CD14-positive monocyte (primary cell): ENCODE measurements around the gene C1QC. TPM values are rescaled to one million over a fixed set of nuclear protein-coding genes. Genes with fewer than 3 reads are reported as not detected.

Experiments used
- DNase-seq, 3 donors: peaks; one replicate each; pipeline ENCODE4 v3.0.0-alpha.2; 2011 to 2022
- H2AFZ ChIP-seq: 2 replicates; pipeline ENCODE4 v1.6.0; 2012; ENCODE audit warnings: mild to moderate bottlenecking, low read depth, low read length, inconsistent platforms; ENCODE audit not compliant: insufficient read depth, poor library complexity, severe bottlenecking
- H3K27ac ChIP-seq, 2 donors: 1 replicate in 1 of 2; 2 replicates in 1 of 2; pipeline ENCODE4 v1.5.1; 2012 to 2013; ENCODE audit warnings: low read length in 2 of 2, control low read depth in 1 of 2, inconsistent platforms in 1 of 2, low read depth in 1 of 2, mild to moderate bottlenecking in 1 of 2
- H3K27me3 ChIP-seq, 2 donors: one replicate each; pipeline versions ENCODE4 v1.6.0 to v1.6.1; 2011 to 2013; ENCODE audit warnings: low read length in 2 of 2; ENCODE audit not compliant: control insufficient read depth in 2 of 2, insufficient read depth in 2 of 2
- H3K36me3 ChIP-seq, 2 donors: replicated peaks in 1 of 2; 1 replicate in 1 of 2; 2 replicates in 1 of 2; pipeline versions ENCODE4 v1.5.1 to v1.6.1; 2012 to 2013; ENCODE audit warnings: low read length in 2 of 2, control low read depth in 1 of 2, inconsistent platforms in 1 of 2, mild to moderate bottlenecking in 1 of 2; ENCODE audit not compliant: insufficient read depth in 2 of 2, control insufficient read depth in 1 of 2
- H3K4me1 ChIP-seq, 2 donors: 1 replicate in 1 of 2; 2 replicates in 1 of 2; pipeline versions ENCODE4 v1.5.1 to v1.6.1; 2012 to 2013; ENCODE audit warnings: low read length in 2 of 2, control low read depth in 1 of 2, inconsistent platforms in 1 of 2, mild to moderate bottlenecking in 1 of 2, moderate library complexity in 1 of 2; ENCODE audit not compliant: insufficient read depth in 2 of 2, control insufficient read depth in 1 of 2
- H3K4me2 ChIP-seq: replicated peaks from 2 replicates; pipeline ENCODE3; 2012; ENCODE audit warnings: low read length, moderate library complexity, mild to moderate bottlenecking; ENCODE audit not compliant: poor library complexity, severe bottlenecking; ENCODE audit errors: extremely low read depth
- H3K4me3 ChIP-seq, 3 experiments: fragments of 200-600 bp in 1 of 3; sonication (generic) in 1 of 3; replicated peaks in 1 of 3; 1 replicate in 2 of 3; 2 replicates in 1 of 3; pipeline ENCODE4 v1.5.1; 2011 to 2013; ENCODE audit warnings: low read length in 3 of 3, mild to moderate bottlenecking in 3 of 3, control low read depth in 2 of 3, low read depth in 2 of 3, inconsistent platforms in 1 of 3, moderate library complexity in 1 of 3
- H3K79me2 ChIP-seq: 2 replicates; pipeline ENCODE4 v1.6.0; 2012; ENCODE audit warnings: mild to moderate bottlenecking, control low read depth, inconsistent platforms, low read length, moderate library complexity; ENCODE audit not compliant: insufficient read depth
- H3K9ac ChIP-seq: 2 replicates; pipeline ENCODE4 v1.6.0; 2017; ENCODE audit warnings: low read length, mild to moderate bottlenecking; ENCODE audit not compliant: insufficient read depth, poor library complexity, severe bottlenecking
- H3K9me3 ChIP-seq, 2 donors: replicated peaks in 1 of 2; 1 replicate in 1 of 2; 2 replicates in 1 of 2; pipeline versions ENCODE4 v1.5.1 to v1.6.1; 2012 to 2013; ENCODE audit warnings: low read length in 2 of 2, control low read depth in 1 of 2; ENCODE audit not compliant: control insufficient read depth in 1 of 2, insufficient read depth in 1 of 2
- H4K20me1 ChIP-seq: 2 replicates; pipeline ENCODE4 v1.6.0; 2012; ENCODE audit warnings: mild to moderate bottlenecking, low read length, control low read depth, moderate library complexity; ENCODE audit not compliant: insufficient read depth
- H3K27ac Mint-ChIP-seq, 7 donors: one replicate each; pipeline ENCODE4 v1.8.0; 2020; ENCODE audit warnings: mild to moderate bottlenecking in 7 of 7, mixed read lengths in 7 of 7, moderate library complexity in 6 of 7, inconsistent platforms in 2 of 7
- H3K27me3 Mint-ChIP-seq, 3 donors: one replicate each; pipeline ENCODE4 v1.8.0; 2021 to 2022; ENCODE audit warnings: low read depth in 3 of 3, mild to moderate bottlenecking in 3 of 3, mixed read lengths in 3 of 3, moderate library complexity in 3 of 3, inconsistent platforms in 1 of 3
- H3K36me3 Mint-ChIP-seq, 2 donors: one replicate each; pipeline ENCODE4 v1.8.0; 2020; ENCODE audit warnings: mixed read lengths in 2 of 2, inconsistent platforms in 1 of 2, mild to moderate bottlenecking in 1 of 2
- H3K4me1 Mint-ChIP-seq: one replicate; pipeline ENCODE4 v1.8.0; 2020; ENCODE audit warnings: mild to moderate bottlenecking, mixed read lengths
- H3K4me3 Mint-ChIP-seq, 2 donors: one replicate each; pipeline ENCODE4 v1.8.0; 2020; ENCODE audit warnings: mild to moderate bottlenecking in 2 of 2, mixed read lengths in 2 of 2, moderate library complexity in 1 of 2
- H3K9me3 Mint-ChIP-seq, 7 donors: one replicate each; pipeline ENCODE4 v1.8.0; 2020 to 2022; ENCODE audit warnings: mixed read lengths in 7 of 7, mild to moderate bottlenecking in 6 of 7, moderate library complexity in 6 of 7, inconsistent platforms in 2 of 7
- CTCF ChIP-seq: fragments of 200-600 bp; IDR thresholded peaks from one replicate; pipeline ENCODE4 v1.8.0; 2022; ENCODE audit warnings: antibody characterized with exemption, mild to moderate bottlenecking
- WGBS: methylation state at CpG from one replicate; pipeline ENCODE4 v1.1.5; 2013; ENCODE audit warnings: missing lambda C conversion rate; ENCODE audit not compliant: insufficient coverage; 5-methylcytosine and 5-hydroxymethylcytosine counted together
- intact Hi-C, 2 donors: fragments of 100-400 bp; cut with micrococcal nuclease; formaldehyde crosslinking; loops; one replicate each; pipeline versions ENCODE4 v1.15.0 to v1.15.1; 2023
- polyA plus RNA-seq, 3 donors: library from polyadenylated mRNA; depleted of rRNA in 1 of 3; unstranded in 2 of 3; stranded (reverse) in 1 of 3; fragments of 300-500 nt in 2 of 3; fragments of >200 nt in 1 of 3; fragmentation: Illumina TruSeq in 2 of 3; gene quantifications; 1 replicate in 2 of 3; 2 replicates in 1 of 3; pipeline ENCODE4 v1.2.3, GENCODE V29; 2012 to 2021

C1QC gene
- polyA plus RNA-seq, 3 donors = 0.74 to 3.6 (median 0.85) TPM

- H3K9ac ChIP-seq = no peak overlapping the region
- Mint-ChIP-seq H3K9me3 (no peaks in the 10 kb centered on the region), H3K4me3 (peak overlapping the region in 1 of 2 donors; percentile 48), H3K36me3 (no peaks in the 10 kb centered on the region), H3K27ac (no peak overlapping the region), H3K27me3 (peaks cover 23 to 46% (median 28%) of the 10 kb centered on the region in 3 donors), H3K4me1 (no peaks in the 10 kb centered on the region)
- H3K27me3 ChIP-seq = peaks cover 0 to 16% of the 10 kb centered on the region in 2 donors
- no peaks in the 10 kb centered on the region for H3K79me2 ChIP-seq
- DNase-seq = no peak
- no peak overlapping the region for H3K4me2 ChIP-seq
- no peak overlapping the region for H2AFZ ChIP-seq
- H3K4me1 ChIP-seq = no peaks in the 10 kb centered on the region
- no peaks in the 10 kb centered on the region for H3K9me3 ChIP-seq
- no peak for TF ChIP-seq CTCF
- H4K20me1 ChIP-seq = no peaks in the 10 kb centered on the region
- H3K36me3 ChIP-seq = no peaks in the 10 kb centered on the region
- intact Hi-C loops = no loop called here
- H3K4me3 ChIP-seq = no peak overlapping the region
- WGBS = 42% methylated on average over 2 of the region's 5 CpGs
- H3K27ac ChIP-seq = no peak overlapping the region
Measured at GRCh38 chr1:22627331-22627730, 16.1 kb upstream of the C1QC start.

- WGBS = 11% methylated on average over 4 of the region's 11 CpGs
- no peaks in the 10 kb centered on the region for H3K79me2 ChIP-seq
- TF ChIP-seq CTCF = no peak
- no peaks in the 10 kb centered on the region for H3K4me1 ChIP-seq
- H2AFZ ChIP-seq = no peak overlapping the region
- no peak overlapping the region for H3K27ac ChIP-seq
- no peak overlapping the region for H3K4me3 ChIP-seq
- DNase-seq = no peak
- Mint-ChIP-seq H3K4me1 (no peaks in the 10 kb centered on the region), H3K36me3 (no peaks in the 10 kb centered on the region), H3K27ac (no peak overlapping the region), H3K27me3 (peaks cover 29 to 48% (median 30%) of the 10 kb centered on the region in 3 donors), H3K9me3 (no peaks in the 10 kb centered on the region), H3K4me3 (no peak overlapping the region)
- no peaks in the 10 kb centered on the region for H3K9me3 ChIP-seq
- intact Hi-C loops = no loop called here
- H3K27me3 ChIP-seq = peaks cover 0 to 16% of the 10 kb centered on the region in 2 donors
- no peaks in the 10 kb centered on the region for H3K36me3 ChIP-seq
- no peak overlapping the region for H3K4me2 ChIP-seq
- H3K9ac ChIP-seq = no peak overlapping the region
- H4K20me1 ChIP-seq = no peaks in the 10 kb centered on the region
Measured at GRCh38 chr1:22628698-22629444, 14.6 kb upstream of the C1QC start.
